Endothelial cell of coronary artery (primary cell): ENCODE measurements around the gene BSG. TPM values are rescaled to one million over a fixed set of nuclear protein-coding genes. Genes with fewer than 3 reads are reported as not detected.

Experiments used
- total RNA-seq: library from RNA; depleted of rRNA; stranded (reverse); fragments of >200 nt; gene quantifications from 2 replicates; pipeline ENCODE4 v1.2.3, GENCODE V29; 2014

BSG gene
- total RNA-seq: 281 and 352 TPM in 2 replicates

DNA sequence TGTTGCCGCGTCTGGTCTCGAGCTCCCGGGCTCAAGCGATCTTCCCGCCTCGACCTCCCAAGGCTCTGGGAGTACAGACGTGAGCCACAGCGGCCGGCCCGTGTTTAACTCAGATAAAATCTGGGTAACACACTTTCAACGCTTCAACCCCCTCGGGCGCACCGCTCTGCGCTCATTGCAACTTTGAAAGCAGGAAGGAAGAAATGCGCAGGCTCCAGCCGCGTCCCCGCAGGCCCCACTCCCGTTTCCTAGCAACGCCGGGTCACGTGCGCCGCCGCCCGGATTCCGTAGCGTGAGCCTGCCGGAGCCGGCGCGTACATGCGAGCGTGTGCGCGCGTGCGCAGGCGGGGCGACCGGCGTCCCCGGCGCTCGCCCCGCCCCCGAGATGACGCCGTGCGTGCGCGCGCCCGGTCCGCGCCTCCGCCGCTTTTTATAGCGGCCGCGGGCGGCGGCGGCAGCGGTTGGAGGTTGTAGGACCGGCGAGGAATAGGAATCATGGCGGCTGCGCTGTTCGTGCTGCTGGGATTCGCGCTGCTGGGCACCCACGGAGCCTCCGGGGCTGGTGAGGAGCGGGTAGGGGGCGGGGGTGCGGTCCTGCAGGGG, at the start of gene BSG:
BSG (plus strand) TSS at position 457 of the 603 bp plus-strand sequence; CDS start at position 496, 39 bp downstream.

GRCh38 chr19:531753-532560, 40.4 kb upstream of the BSG start, which contains the start of gene CDC34:
CDC34 (plus strand) TSS chr19:531760; CDS start chr19:531932, 172 bp downstream.

GRCh38 chr19:543910-544608, 28.3 kb upstream of the BSG start, which contains the start of gene GZMM:
GZMM (plus strand) TSS chr19:544053; CDS start chr19:544072, 19 bp downstream.

DNA sequence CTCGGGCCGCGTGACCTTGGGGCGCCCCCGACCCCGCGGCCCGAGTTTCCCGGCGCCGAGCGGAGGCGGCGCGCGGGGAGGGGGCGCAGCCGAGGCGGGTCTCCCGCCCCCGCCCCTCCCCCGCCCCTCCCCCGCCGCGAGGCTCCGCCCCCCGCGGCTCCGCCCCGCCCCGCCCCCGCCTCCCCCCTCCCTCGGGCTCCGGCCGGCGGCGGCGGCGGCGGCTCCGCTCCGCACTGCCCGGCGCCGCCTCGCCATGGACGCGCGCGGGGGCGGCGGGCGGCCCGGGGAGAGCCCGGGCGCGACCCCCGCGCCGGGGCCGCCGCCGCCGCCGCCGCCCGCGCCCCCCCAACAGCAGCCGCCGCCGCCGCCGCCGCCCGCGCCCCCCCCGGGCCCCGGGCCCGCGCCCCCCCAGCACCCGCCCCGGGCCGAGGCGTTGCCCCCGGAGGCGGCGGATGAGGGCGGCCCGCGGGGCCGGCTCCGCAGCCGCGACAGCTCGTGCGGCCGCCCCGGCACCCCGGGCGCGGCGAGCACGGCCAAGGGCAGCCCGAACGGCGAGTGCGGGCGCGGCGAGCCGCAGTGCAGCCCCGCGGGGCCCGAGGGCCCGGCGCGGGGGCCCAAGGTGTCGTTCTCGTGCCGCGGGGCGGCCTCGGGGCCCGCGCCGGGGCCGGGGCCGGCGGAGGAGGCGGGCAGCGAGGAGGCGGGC, 17.4 kb downstream of the BSG start, which contains the start of gene HCN2:
HCN2 (plus strand) TSS at position 189 of the 703 bp plus-strand sequence; CDS start at position 254, 65 bp downstream.

Other genes starting within 250 kb of the BSG start
- gene MIER2, start 227.8 kb upstream of the BSG start, total RNA-seq: 13.2 and 17.6 TPM in 2 replicates
- gene C2CD4C, start 163.4 kb upstream of the BSG start, total RNA-seq: 0.18 and 0.38 TPM in 2 replicates
- 2.6 and 4.5 TPM in 2 replicates for gene SHC2, start 111.6 kb upstream of the BSG start, total RNA-seq
- gene MADCAM1, start 76.1 kb upstream of the BSG start, total RNA-seq: under 0.01 TPM in 1 of 2 replicates, not detected in the other
- 26.5 and 27.4 TPM in 2 replicates for gene TPGS1, start 65.1 kb upstream of the BSG start, total RNA-seq
- gene CDC34, start 40.8 kb upstream of the BSG start, total RNA-seq: 107 and 112 TPM in 2 replicates
- gene GZMM, start 28.5 kb upstream of the BSG start, total RNA-seq: not detected in 2 replicates
- gene HCN2, start 17.3 kb downstream of the BSG start, total RNA-seq: 0.63 and 2.9 TPM in 2 replicates
- 26.4 and 40.2 TPM in 2 replicates for gene POLRMT, start 60.9 kb downstream of the BSG start, total RNA-seq
- 0.09 TPM in 1 of 2 replicates, not detected in the other for gene FGF22, start 67.3 kb downstream of the BSG start, total RNA-seq
- 23.8 and 28.8 TPM in 2 replicates for gene RNF126, start 90.6 kb downstream of the BSG start, total RNA-seq
- gene FSTL3, start 103.8 kb downstream of the BSG start, total RNA-seq: 19.2 and 77.1 TPM in 2 replicates
- not detected in 2 replicates for gene PRSS57, start 122.9 kb downstream of the BSG start, total RNA-seq
- 2.8 and 6.8 TPM in 2 replicates for gene PALM, start 136.3 kb downstream of the BSG start, total RNA-seq
- under 0.01 TPM in 1 of 2 replicates, not detected in the other for gene MISP, start 178.5 kb downstream of the BSG start, total RNA-seq
- 129 and 144 TPM in 2 replicates for gene PTBP1, start 224.9 kb downstream of the BSG start, total RNA-seq
- gene PLPPR3, start 249.4 kb downstream of the BSG start, total RNA-seq: 0.19 and 0.36 TPM in 2 replicates